Smooth muscle cell (in vitro differentiated cells): Measurements from ENCODE around the gene SRCAP. TPM values are rescaled to one million over a fixed set of nuclear protein-coding genes. Genes with fewer than 3 reads are reported as not detected.

ENCODE experiments used
- DNase-seq: peaks from one replicate; lab custom pipeline; 2025; ENCODE audit not compliant: unreplicated experiment; lab: John Stamatoyannopoulos, UW
- H2AFZ ChIP-seq: fragments of 200-600 bp; sonication (generic); 2 replicates; pipeline ENCODE4 v1.6.0; 2016; ENCODE audit warnings: antibody characterized with exemption, low read depth, mild to moderate bottlenecking
- H3F3A ChIP-seq: fragments of 200-600 bp; sonication (generic); 2 replicates; pipeline ENCODE4 v1.6.0; 2017; ENCODE audit warnings: antibody characterized with exemption, low read depth
- H3K27ac ChIP-seq: fragments of 200-600 bp; sonication (generic); 2 replicates; pipeline ENCODE4 v1.5.1; 2016; ENCODE audit warnings: low read depth, mild to moderate bottlenecking
- H3K27me3 ChIP-seq: fragments of 200-600 bp; sonication (generic); 2 replicates; pipeline ENCODE4 v1.6.1; 2016; ENCODE audit warnings: low read depth, mild to moderate bottlenecking
- H3K36me3 ChIP-seq: fragments of 200-600 bp; sonication (generic); 2 replicates; pipeline ENCODE4 v1.5.1; 2016; ENCODE audit warnings: low read depth
- H3K4me1 ChIP-seq: fragments of 200-600 bp; sonication (generic); 2 replicates; pipeline ENCODE4 v1.5.1; 2016; ENCODE audit warnings: low read depth
- H3K4me2 ChIP-seq: fragments of 200-600 bp; sonication (generic); 2 replicates; pipeline ENCODE4 v1.6.0; 2016; ENCODE audit warnings: mild to moderate bottlenecking
- H3K4me3 ChIP-seq: fragments of 200-600 bp; sonication (generic); 2 replicates; pipeline ENCODE4 v1.5.1; 2016; ENCODE audit warnings: mild to moderate bottlenecking
- H3K79me2 ChIP-seq: fragments of 200-600 bp; sonication (generic); 2 replicates; pipeline ENCODE4 v1.6.0; 2016; ENCODE audit warnings: low read depth, mild to moderate bottlenecking
- H3K9ac ChIP-seq: fragments of 200-600 bp; sonication (generic); 2 replicates; pipeline ENCODE4 v1.6.0; 2016; ENCODE audit warnings: low read depth
- H3K9me3 ChIP-seq: fragments of 200-600 bp; sonication (generic); replicated peaks from 2 replicates; pipeline ENCODE4 v1.5.1; 2016; ENCODE audit warnings: low read depth
- H4K20me1 ChIP-seq: fragments of 200-600 bp; sonication (generic); 2 replicates; pipeline ENCODE4 v1.6.0; 2016; ENCODE audit warnings: low read depth
- WGBS: methylation state at CpG from one replicate; pipeline ENCODE4 v1.1.7; 2016; ENCODE audit warnings: low lambda C conversion rate; 5-methylcytosine and 5-hydroxymethylcytosine counted together
- polyA plus RNA-seq: library from polyadenylated mRNA; unstranded; fragments of >200 nt; fragmentation: Nextera tagmentation; extraction: Ambion mirVana; gene quantifications from 2 replicates; pipeline ENCODE4 v1.2.1, GENCODE V29; 2016
- total RNA-seq: library from RNA; depleted of rRNA; stranded (reverse); fragments of >200 nt; gene quantifications from 2 replicates; pipeline ENCODE4 v1.2.3, GENCODE V29; 2014
- TF ChIP-seq, protein P1 (sequence below): fragments of 200-600 bp; sonication (generic); IDR thresholded peaks from 2 replicates; pipeline ENCODE4 v1.5.1; 2017; ENCODE audit warnings: borderline replicate concordance, mild to moderate bottlenecking, antibody characterized with exemption; ENCODE audit not compliant: insufficient read depth, poor library complexity, severe bottlenecking

The SRCAP gene
- total and polyA plus RNA-seq, 2 experiments from 2014 or later = 9.0 to 14.5 TPM

DNA sequence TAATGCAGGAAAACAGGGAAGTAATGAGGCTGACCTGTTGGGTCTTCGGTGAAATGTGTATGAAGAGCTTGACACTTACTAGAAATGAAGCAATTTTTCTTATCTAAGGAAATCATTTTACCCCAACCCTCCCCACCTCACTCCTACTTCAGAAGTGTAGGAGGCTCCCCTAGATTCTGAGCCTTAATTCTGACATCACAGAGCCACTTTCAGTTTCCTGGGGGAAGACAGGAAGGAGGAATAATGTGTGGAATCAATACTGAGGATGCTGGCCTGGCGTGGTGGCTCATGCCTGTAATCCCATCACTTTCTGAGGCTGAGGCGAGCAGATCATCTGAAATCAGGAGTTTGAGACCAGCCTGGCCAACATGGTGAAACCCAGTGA is 20.4 kb upstream of the SRCAP start:
- H2AFZ ChIP-seq = no peak overlapping the region
- DNase-seq = no peak
- WGBS = 69% methylated on average over 3 of the region's 3 CpGs
- no peak overlapping the region for H3K9ac ChIP-seq
- H3K9me3 ChIP-seq = no peaks in the 10 kb centered on the region
- no peaks in the 10 kb centered on the region for H3K79me2 ChIP-seq
- no peaks in the 10 kb centered on the region for H3K36me3 ChIP-seq
- TF ChIP-seq, protein P1, sequence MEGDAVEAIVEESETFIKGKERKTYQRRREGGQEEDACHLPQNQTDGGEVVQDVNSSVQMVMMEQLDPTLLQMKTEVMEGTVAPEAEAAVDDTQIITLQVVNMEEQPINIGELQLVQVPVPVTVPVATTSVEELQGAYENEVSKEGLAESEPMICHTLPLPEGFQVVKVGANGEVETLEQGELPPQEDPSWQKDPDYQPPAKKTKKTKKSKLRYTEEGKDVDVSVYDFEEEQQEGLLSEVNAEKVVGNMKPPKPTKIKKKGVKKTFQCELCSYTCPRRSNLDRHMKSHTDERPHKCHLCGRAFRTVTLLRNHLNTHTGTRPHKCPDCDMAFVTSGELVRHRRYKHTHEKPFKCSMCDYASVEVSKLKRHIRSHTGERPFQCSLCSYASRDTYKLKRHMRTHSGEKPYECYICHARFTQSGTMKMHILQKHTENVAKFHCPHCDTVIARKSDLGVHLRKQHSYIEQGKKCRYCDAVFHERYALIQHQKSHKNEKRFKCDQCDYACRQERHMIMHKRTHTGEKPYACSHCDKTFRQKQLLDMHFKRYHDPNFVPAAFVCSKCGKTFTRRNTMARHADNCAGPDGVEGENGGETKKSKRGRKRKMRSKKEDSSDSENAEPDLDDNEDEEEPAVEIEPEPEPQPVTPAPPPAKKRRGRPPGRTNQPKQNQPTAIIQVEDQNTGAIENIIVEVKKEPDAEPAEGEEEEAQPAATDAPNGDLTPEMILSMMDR = no peak
- H3K27ac ChIP-seq = no peak overlapping the region
- no peak overlapping the region for H3K4me2 ChIP-seq
- H3F3A ChIP-seq = no peaks in the 10 kb centered on the region
- no peak overlapping the region for H3K4me3 ChIP-seq
- no peaks in the 10 kb centered on the region for H4K20me1 ChIP-seq
- peaks cover 8% of the 10 kb centered on the region for H3K27me3 ChIP-seq
- no peaks in the 10 kb centered on the region for H3K4me1 ChIP-seq

DNA sequence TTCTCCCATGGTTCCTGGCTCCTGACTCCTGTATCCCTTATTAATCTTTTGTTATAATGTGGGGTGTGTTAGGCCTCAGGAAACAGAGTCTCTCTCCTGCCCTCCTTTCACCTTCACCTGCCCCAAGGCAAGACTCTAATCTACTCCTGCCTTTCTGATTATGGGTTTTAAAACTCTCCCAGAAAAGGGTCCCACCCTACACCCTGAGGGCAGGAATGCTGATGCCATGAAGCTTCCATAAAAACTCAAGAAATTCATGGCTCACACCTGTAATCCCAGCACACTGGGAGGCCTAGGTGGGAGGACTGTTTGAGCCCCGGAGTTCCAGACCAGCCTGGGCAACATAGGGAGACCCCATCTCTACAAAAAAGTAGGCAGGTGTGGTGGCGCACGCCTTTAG is 18.6 kb upstream of the SRCAP start:
- Histone ChIP-seq H3K27ac (no peak overlapping the region), H3K27me3 (peaks cover 8% of the 10 kb centered on the region), H3K4me3 (no peak overlapping the region), H3K4me2 (no peak overlapping the region), H2AFZ (no peak overlapping the region), H3K36me3 (no peaks in the 10 kb centered on the region), H3K4me1 (no peaks in the 10 kb centered on the region), H3K79me2 (no peaks in the 10 kb centered on the region), H4K20me1 (no peaks in the 10 kb centered on the region), H3F3A (no peaks in the 10 kb centered on the region), H3K9ac (no peak overlapping the region), H3K9me3 (no peaks in the 10 kb centered on the region)
- 96% methylated on average over 3 of the region's 3 CpGs for WGBS
- DNase-seq = no peak
- TF ChIP-seq, protein P1 = no peak

DNA sequence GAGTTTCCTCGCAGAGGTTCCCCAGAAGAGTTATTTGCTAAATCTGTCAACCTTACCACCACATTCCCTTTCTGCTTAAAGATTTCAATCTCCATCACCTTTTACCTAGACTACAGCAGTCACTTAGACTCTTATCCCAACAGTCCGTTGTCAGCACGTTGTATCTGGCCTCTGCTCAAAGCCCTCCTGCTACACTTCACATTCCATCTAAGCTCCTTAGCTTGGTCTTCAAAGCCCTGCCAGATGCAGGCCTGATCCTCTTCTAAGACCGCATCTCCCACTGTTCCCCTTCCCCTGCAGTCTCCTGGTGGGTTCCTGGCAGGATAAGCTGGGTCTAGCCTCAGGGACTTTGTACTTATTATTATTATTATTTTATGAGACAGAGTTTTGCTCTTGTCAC is 10.3 kb upstream of the SRCAP start:
- H3K9ac ChIP-seq = no peak overlapping the region
- H3K79me2 ChIP-seq = no peaks in the 10 kb centered on the region
- H3K4me2 ChIP-seq = no peak overlapping the region
- no peaks in the 10 kb centered on the region for H3K9me3 ChIP-seq
- no peak overlapping the region for H3K4me3 ChIP-seq
- TF ChIP-seq, protein P1 = no peak
- no peak for DNase-seq
- no peaks in the 10 kb centered on the region for H4K20me1 ChIP-seq
- H3K4me1 ChIP-seq = no peaks in the 10 kb centered on the region
- no peaks in the 10 kb centered on the region for H3K36me3 ChIP-seq
- WGBS = 76% methylated on average over 4 of the region's 4 CpGs
- no peaks in the 10 kb centered on the region for H3F3A ChIP-seq
- H3K27ac ChIP-seq = no peak overlapping the region
- no peaks in the 10 kb centered on the region for H3K27me3 ChIP-seq
- H2AFZ ChIP-seq = no peak overlapping the region

DNA sequence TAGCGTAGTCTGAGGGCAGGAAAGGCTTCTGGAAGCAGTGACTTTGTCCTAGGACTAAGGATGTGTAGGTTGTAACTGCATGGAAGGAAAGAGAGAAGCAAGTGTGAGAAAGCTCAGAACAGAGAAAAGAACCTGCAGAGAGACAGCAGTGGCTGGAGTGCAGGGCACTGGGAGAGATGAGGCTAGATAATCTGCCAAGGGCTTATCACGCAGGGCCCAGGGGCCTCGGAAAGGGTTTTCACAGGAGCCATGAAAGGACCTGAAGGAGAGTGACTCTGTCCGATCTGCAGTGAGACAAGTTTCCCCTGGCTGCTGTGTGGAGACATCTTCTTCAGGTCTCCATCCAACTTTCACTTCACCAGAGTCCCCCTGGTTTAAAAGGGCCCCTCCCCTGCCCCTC is 7.1 kb upstream of the SRCAP start:
- Histone ChIP-seq H3F3A (no peaks in the 10 kb centered on the region), H4K20me1 (no peaks in the 10 kb centered on the region), H3K4me2 (no peak overlapping the region), H3K9me3 (no peaks in the 10 kb centered on the region), H2AFZ (no peak overlapping the region), H3K4me1 (no peaks in the 10 kb centered on the region), H3K36me3 (no peaks in the 10 kb centered on the region), H3K27me3 (no peaks in the 10 kb centered on the region), H3K79me2 (no peaks in the 10 kb centered on the region), H3K27ac (no peak overlapping the region), H3K4me3 (no peak overlapping the region), H3K9ac (no peak overlapping the region)
- DNase-seq = no peak
- TF ChIP-seq, protein P1 = no peak
- 39% methylated on average over 4 of the region's 4 CpGs for WGBS
